COLO668 (cell line): ENCODE measurements around the gene RPL9.
"Not testable (repeated sequence)": the region's sequence is repeated elsewhere in the genome, so short reads cannot be mapped to it uniquely, and the experiment has no call there.

Experiments used
- DNase-seq: peaks from one replicate; lab custom pipeline; 2025; ENCODE audit not compliant: unreplicated experiment; lab: John Stamatoyannopoulos, UW

Gene RPL9

DNA sequence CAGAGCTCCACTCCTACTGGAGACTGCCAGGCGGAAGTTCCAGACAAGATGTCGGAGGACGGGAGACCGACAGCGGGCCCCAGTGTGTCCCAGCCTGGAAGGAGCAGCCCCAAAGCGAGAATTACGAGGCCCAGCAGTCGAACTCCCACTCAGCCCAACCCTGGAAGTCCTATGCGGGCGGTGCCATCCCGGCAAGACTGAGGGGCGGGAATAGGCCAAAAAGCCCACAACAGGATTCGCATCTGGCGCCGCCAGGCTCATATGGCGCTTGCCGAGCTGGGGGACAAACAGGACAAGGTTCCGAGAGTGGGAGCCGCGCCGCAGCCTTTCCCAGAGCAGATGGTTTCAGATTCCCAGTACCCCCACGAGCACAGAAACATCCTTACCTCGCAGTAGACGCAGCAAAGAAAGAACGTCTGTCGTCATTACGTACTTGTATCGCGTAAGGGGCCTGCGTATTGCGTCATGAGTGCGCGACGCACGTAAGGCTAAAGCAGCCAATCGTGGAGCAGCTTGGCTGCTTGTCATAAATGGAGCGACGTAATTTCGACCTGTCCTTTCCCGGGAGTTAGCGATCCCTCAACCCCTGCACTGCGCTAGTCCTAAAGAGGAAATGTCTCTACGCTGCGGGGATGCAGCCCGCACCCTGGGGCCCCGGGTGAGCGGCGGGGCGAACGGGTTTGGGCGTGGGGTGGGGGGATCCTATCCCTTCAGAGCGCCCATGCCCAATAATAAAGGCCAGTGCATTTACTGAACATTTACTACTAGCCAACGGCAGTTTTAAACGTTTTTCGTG lies at the start of gene RPL9, which contains the start of gene LIAS:
RPL9 (minus strand) TSS at position 418 of the 796 bp plus-strand sequence. CDS start 483 bp downstream, outside the sequence.
LIAS (plus strand) TSS at position 552 of the 796 bp plus-strand sequence; CDS start at position 614, 62 bp downstream.
- DNase-seq: peak; percentile 96

DNA sequence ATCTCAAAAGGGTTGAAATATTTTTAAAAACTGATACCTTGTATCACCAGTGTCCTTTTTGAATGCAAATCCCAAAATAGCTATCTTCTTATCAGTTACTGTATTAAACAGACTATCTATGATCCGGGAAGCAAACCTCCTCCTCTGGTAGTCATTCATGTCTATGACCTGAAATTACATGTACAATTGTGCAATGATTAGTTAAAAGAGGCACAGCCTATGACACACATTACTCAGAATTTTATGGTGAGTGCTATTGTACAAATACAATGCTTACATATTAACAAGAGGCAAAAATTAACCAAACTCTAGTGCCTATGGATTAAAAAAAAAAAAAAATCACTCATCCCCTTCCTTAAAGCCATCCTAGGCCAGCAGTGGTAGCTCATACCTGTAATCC lies 46.9 kb upstream of the RPL9 start:
- no peak for DNase-seq

DNA sequence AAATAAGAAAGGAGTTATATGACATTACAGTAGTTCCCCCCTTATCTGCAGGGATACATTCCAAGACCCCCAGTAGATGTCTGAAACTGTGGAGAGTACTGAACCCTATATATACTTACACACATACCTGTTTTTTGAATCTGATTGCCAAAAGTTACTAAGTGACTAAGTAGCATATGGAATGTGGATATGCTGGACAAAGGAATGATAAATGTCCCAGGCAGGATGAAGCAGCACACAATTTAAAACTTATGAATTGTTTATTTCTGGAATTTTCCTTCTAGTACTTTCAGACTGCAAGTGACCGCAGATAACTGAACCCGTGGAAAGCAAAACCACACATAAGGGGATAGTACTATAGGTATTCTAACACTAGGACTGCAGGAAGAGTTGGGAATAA lies 45.8 kb upstream of the RPL9 start:
- no peak for DNase-seq

DNA sequence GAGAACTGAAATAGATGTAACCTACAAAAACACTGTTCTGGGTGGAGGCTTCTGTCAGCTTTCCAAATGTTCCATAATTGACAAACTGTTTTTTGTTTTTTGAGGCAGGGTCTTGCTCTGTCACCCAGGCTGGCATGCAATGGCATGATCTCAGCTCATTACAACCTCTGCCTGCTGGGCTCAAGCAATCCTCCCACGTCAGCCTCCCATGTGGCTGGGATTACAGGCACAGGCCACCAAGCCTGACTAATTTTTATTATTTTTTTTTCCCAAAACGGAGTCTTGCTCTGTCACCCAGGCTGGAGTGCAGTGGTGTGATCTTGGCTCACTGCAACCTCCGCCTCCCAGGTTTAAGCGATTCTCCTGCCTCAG lies 43.9 kb upstream of the RPL9 start:
- DNase-seq: not testable (repeated sequence)

DNA sequence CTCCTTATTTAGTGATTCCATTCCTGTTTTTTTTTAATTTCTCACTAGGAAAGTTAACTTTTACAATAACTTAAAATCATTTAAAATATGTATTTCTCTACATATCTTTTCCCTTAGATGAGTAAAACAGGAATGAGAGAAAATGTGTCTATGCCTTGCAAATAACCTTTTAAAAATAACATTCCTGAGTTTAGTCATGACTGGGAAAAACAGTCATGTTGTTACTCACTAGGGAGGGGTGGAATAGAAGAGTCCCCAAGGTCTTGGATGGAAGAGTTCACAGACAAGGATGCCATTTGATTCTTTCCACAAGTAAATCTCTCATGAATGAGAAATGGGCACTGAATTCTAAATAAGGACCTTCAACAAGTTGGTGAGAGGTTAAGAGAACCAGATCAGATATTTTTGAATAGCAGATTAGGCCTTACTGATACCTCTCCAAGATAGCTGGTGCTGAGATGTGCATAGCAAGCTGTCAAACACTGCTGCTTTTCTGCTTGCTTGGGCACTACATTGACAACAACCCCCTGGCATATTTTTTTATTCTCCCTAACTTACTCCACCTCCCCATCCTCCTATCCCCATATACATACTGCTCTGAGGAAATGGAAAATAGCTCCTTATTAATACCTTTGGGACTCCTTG lies 43.4 kb upstream of the RPL9 start:
- DNase-seq: no peak

DNA sequence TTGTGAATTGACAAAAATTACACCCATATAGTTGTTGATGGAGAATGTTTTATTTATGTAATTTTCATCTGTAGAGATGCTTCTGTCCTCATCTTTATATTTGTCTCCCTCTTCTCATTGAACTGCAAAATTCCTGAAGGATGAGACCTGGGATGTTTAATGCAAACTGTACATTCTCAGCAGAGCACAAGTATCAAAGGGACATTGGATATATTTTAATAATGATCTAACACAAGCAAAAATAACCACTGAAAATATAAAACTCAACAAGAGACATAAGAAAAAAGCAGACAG lies 40.0 kb upstream of the RPL9 start:
- no peak for DNase-seq

DNA sequence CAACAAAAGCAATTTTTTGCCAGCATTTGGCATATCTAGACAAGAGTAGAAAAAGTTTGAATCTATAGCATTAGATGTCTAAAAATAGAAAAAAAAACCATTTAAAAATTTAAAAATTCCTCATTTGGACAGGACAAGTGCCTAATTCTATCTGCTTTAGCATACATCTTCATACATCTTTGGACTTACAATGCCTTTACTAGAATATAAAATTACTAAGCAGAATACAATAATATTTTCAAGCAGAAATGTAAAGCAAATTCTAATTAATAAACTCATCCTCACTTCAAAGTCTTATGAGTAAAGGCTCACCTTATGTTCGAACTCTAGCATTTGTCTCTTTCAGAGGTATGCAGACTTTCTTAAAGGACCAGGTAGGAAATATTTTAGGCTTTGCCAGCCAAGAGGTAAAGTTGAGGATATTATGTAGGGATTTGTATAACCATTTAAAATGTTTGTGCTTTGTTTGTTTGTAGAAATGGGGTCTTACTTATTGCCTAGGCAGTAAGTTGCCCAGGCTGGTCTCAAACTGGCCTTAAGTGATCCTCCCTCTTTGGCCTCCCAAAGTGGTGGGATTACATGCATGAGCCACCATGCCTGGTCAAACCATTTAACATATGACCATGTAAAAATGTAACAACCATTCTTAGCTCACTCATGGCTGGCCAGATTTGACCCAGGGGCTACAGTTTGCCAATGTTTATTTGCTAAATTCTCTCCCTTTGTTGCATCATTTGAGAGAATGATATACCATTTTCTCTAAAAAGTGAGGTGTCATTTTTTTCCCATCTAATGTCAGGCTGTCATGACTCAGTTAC lies 39.4 kb upstream of the RPL9 start:
- no peak for DNase-seq

DNA sequence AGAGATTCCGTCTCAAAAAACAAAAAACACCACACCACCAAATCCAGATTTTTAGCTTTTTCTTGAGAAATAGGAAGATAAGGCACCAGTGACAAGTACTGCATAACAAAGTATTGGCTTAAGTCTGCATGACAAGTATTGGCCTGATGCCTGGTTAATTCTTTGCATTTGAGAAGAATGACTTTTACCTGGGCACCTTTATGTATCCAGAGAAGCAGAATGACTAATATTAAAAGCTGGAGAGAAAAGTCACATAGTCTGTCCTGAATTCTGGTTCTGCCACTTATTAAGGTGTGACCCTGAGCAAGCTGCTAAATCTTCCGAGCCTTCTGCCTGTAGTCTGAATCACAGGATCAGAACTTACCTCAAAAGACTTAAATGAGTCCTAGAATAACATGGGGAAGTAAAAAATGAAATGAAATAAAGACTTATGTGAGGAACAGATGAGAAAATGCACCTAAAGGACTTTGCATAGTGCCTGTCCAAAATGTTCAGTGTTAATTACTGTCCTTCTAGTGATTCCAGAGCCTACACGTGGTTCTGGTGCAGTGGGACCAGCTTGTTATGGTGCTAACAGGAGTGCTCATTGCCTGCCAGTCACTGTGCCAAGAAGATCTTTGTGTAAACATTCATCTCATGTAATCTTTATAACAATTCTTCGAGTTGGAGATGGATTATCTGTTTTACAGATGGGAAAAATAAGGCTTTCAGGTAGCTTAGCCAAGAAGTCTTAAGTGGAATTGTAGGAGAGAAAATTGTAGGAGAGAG lies 36.9 kb upstream of the RPL9 start:
- no peak for DNase-seq

DNA sequence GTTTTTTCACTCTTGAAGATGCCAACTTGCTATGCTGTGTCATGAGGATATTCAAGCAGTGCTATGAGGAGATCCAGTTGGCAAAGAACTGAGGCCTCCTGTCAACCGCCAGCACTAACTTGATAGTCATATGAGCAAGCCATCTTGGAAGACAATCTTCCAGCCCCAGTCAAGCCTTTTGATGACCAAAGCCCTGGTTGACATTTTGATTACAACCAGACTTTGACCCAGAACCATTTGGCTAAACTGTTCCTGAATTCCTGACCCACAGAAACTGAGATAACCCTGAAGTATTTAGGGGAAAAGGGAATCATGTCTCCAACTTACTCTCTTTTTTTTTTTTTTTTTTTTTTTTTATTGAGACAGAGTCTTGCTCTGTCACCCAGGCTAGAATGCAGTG lies 35.6 kb upstream of the RPL9 start:
- DNase-seq: no peak

DNA sequence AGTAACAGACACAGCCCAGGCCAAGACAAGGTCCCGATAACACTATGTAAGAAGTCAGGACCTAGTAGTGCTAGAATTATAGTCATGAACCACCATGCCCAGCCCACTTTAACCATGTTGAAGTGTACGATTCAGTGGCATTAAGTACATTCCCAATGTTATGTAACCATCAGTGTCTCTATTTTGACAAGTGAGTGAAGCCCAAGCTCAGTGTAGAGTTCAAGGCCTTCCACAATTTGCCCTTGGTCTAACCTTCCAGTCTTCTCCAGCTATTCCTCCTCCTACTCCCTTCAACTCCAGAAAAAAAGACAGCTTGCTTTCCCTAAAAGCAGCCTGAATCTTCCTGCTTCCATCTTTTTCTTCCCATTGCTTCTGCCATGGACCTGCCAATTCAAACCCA lies 31.6 kb upstream of the RPL9 start:
- DNase-seq: no peak

DNA sequence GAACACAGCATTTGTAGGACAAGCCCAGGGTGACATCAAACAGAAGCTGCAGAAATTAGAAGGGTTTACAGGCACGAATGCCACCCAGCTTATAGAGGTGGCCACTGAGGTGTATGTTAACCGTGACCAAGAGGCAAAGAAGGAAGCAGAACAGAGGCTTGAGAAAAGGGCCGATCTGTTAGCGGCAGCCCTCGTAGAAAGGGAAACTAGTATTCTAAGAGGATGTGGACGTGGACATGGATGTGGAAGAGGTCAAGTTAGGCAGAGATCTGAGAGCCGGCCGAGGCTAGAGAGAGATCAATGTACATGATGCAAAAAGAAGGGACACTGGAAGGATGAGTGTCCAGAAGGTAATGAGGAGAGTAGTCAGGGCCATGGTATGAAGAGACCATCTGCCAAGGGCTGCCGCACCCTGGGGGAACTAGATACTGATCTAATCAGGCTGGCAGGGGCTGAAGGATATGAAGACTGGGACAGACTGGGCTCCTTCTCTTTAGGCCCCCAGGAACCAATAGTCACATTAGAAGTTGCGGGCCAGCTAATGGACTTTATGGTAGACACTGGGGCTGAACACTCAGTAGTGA lies 27.6 kb upstream of the RPL9 start:
- DNase-seq: no peak

DNA sequence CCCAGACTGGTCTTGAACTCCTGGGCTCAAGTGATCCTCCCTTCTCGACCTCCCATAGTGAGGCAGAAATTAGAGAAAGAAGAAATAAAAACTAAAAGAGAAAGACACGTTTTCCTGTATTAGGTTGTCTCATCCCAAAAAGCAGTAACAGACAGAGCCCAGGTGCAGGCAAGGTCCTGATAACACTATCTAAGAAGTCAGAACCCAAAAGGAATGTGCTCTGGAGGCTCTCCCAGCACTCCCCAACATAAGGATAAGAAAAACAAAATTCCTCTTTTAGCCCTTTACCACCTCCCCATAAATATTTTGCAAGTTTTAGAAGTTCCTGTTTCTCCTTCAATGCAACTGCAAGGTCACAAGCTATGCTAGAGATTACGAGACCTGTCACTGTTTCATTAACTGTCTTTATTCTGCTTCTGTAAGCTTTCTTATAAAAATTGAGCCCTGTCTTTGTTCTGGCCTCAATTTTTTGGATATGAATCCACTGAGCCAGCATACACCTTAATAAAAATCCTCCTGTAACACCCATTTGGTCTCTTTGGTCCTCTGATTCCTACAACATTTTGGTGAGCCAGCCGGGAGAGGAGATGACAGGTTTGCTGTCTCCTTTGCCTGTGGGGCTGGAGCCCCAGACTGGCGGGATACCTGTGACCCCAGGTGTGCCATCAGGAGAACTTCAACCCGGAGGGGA lies 26.0 kb upstream of the RPL9 start:
- no peak for DNase-seq

DNA sequence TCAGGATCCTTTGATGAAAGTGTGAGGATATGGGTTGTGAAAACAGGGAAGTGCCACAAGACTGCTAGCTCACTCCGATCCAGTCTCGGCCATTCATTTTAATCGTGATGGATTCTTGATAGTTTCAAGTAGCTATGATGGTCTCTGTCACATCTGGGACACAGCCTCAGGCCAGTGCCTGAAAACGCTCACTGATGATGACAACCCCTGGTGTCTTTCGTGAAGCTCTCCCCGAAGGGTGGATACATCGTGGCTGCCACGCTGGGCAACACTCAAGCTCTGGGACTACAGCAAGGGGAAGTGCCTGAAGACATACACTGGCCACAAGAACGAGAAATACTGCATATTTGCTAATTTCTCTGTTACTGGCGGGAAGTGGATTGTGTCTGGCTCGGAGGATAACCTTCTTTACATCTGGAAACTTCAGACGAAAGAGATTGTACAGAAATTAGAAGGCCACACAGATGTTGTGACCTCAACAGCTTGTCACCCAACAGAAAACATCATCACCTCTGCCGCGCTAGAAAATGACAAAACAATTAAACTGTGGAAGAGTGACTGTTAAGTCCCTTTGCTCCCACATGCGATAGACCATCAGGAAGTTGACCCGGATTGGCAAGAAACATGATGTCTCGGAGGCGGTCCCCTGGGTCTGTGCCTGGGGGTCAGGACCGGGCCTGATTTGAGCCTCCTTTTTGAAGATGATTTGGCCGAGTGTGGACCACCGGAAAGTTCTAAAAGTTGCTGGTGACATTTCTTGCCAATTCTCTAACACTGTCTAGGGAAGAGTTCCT lies 22.4 kb upstream of the RPL9 start:
- DNase-seq: no peak

DNA sequence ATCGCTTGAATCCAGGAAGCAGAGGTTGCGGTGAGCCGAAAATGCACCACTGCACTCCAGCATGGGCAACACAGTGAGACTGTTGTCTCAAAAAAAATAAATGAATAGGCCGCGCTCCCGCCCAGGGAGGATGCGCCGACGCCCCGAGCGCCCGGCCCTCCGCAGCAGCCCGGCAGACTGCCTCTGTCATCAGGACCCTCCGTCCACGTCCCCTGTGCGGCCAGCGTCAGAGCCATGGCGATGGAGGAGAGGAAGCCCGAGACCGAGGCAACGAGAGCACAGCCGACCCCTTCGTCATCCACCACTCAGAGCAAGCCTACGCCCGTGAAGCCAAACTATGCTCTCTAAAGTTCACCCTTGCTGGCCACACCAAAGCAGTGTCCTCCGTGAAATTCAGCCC lies 21.5 kb upstream of the RPL9 start:
- no peak for DNase-seq

DNA sequence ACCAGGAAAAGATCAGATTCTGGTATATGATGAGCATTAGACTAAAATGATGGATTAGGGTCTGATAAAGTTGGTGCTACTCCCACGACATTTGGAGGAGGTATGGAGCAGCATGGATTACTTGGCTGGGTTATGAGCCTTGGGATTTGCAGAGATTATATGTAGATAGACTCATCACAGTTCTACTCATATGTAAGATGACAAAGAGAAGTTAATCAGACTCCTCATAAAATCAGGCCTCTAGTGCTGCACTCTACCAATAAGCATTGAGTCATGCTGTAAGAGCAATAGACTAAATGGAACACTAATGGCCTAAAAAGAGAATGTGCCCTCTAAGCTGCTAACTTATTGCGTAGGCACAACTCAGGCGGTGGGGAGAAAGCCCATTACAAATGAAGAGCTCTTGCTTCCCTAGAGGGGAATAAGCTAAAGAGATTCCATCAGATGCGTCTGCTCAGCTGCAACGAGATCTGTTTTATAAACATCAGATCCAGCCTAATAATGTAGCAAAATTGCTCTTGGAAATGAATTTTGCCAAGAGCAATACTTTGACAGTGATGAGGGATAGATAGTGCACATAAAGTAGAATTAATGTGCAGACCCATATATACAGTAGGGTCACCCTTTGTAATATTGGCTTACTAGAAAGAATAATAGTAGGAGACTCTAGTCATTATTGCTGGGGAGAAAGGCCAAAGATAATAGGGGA lies 17.6 kb upstream of the RPL9 start:
- no peak for DNase-seq

DNA sequence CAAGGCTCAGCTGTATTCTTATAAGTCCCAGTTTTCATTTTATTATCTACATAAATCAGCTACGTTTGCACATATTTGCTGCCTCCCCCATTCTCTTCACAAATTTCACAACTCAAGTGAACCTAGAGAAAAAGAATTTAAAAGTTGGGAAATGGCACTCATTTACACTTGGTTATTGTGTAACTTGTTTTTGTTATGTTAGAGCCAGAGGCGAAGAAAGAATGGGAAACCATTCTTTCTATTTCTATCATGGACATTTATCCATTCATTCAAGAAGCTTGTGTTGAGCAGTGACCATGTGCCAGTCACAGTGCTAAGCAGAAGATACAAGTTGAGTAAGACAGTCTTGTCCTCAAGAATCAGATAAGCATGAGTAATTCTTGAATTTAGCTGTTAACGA lies 13.7 kb upstream of the RPL9 start:
- DNase-seq: no peak

DNA sequence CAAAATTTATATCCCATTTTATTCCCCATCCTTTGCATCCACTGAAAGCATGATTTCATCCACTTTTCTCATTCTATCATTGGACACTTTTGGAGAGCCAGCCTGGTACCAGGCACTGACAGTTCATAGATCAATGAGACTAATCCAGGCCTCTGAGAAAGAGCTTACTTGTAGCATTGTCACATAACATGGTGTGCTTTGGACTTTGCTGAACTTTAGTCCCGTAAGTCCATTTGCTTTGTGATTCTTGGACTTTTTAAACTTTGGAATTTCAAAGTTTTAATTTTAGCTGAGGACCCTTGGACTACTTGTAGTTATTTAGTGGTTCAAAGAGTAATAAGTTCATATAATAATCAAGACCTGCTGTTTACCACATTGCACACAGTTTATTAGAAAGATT lies 11.7 kb upstream of the RPL9 start:
- DNase-seq: no peak

DNA sequence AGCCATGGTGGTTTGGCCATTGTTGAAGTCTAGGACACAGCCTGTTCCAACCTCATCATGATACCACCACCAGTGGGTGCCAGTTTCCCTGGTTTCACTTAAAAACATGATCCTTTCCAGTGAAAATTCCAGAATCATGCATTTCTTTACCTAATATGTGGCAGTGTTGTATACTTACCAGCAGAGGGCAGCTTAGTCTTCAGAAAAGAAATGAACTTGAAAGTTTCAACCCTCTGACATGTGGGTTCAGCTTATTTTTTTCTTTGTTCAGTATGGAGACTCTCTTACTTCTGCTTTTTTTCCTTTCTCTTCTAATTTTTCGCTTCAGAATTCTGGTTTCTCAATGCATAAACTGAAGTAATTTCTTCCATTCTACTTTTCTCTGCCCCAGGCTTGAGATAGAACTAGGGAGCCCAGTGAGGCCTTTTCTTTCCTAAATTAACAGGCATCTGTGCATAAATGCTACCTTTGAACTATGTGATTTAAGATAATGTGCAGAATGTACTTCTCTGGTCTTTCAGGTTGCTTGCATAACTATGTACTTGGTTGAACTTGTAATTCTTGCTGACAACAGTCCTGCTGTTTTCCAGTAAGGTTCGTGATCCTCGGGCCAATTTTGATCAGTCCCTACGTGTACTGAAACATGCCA lies 10.8 kb upstream of the RPL9 start:
- no peak for DNase-seq
